Measurements from ENCODE around the gene MRPS15. TPM values are rescaled to one million over a fixed set of nuclear protein-coding genes. Genes with fewer than 3 reads are reported as not detected.

Gene MRPS15
- total and polyA plus RNA-seq, 4 donors: 30.7 to 248 (median 94.2) TPM

GRCh38 chr1:36450270-36450918 lies 13.8 kb downstream of the MRPS15 start, which contains the start of gene OSCP1:
Gene OSCP1, minus strand, starts transcription at chr1:36450451. Its CDS starts 82 bp downstream, at chr1:36450369.
- H3K36me3 ChIP-seq (ENCODE audit: control insufficient read depth in 4 of 4, insufficient read depth in 4 of 4, low read length in 4 of 4): peaks cover 0 to 8% (median 6%) of the 10 kb centered on the region in 4 donors
- ATAC-seq (ENCODE audit: insufficient read depth, low FRiP score) (peak; percentile 99), DNase-seq (peak; percentile 97 to 99 (median 97))
- 1% methylated on average over 47 to 48 of the region's 48 CpGs for WGBS, 2 donors
- peaks cover 0 to 3% (median 2%) of the 10 kb centered on the region in 5 donors for H3K4me1 ChIP-seq (ENCODE audit: control insufficient read depth in 5 of 5, insufficient read depth in 5 of 5, low read length in 5 of 5)
- peak within 1 kb of the TSS; percentile 96 to 99 for H3K27ac ChIP-seq (ENCODE audit: low read depth in 1 of 2, low read length in 1 of 2)
- H3K27me3 ChIP-seq (ENCODE audit: control insufficient read depth in 3 of 3, insufficient read depth in 3 of 3, low read length in 2 of 3): no peaks in the 10 kb centered on the region
- peaks cover 0 to under 1% (median 0%) of the 10 kb centered on the region in 4 donors for H3K9me3 ChIP-seq (ENCODE audit: control insufficient read depth in 4 of 4, insufficient read depth in 3 of 4, low read length in 3 of 4)
- peak within 1 kb of the TSS; percentile 91 to 98 for H3K9ac ChIP-seq (ENCODE audit: insufficient read depth in 1 of 2, low read length in 2 of 2)
- H3K4me3 ChIP-seq: peak within 1 kb of the TSS; percentile 49
- no peak for TF ChIP-seq CTCF (IDR thresholded peaks at IDR 0.05; ENCODE audit: control extremely low read depth, extremely low read depth)

GRCh38 chr1:36448530-36449056 lies 15.6 kb downstream of the MRPS15 start:
- no peak for DNase-seq
- Histone ChIP-seq H3K4me1 (ENCODE audit: control insufficient read depth in 5 of 5, insufficient read depth in 5 of 5, low read length in 5 of 5) (peaks cover 0 to 3% (median 2%) of the 10 kb centered on the region in 5 donors), H3K27ac (ENCODE audit: low read depth in 1 of 2, low read length in 1 of 2) (no peak overlapping the region), H3K27me3 (ENCODE audit: control insufficient read depth in 3 of 3, insufficient read depth in 3 of 3, low read length in 2 of 3) (no peaks in the 10 kb centered on the region), H3K9ac (ENCODE audit: insufficient read depth in 1 of 2, low read length in 2 of 2) (no peak overlapping the region), H3K9me3 (ENCODE audit: control insufficient read depth in 4 of 4, insufficient read depth in 3 of 4, low read length in 3 of 4) (no peaks in the 10 kb centered on the region), H3K4me3 (no peak overlapping the region), H3K36me3 (ENCODE audit: control insufficient read depth in 4 of 4, insufficient read depth in 4 of 4, low read length in 4 of 4) (no peaks in the 10 kb centered on the region)
- ATAC-seq (ENCODE audit: insufficient read depth, low FRiP score): no peak
- 58 to 88% methylated on average over 4 of the region's 4 CpGs for WGBS, 2 donors
- TF ChIP-seq CTCF (IDR thresholded peaks at IDR 0.05; ENCODE audit: control extremely low read depth, extremely low read depth): no peak

- TF ChIP-seq CTCF (IDR thresholded peaks at IDR 0.05; ENCODE audit: control extremely low read depth, extremely low read depth): no peak
- H3K27ac ChIP-seq (ENCODE audit: low read depth in 1 of 2, low read length in 1 of 2): no peak overlapping the region
- DNase-seq (no peak), ATAC-seq (ENCODE audit: insufficient read depth, low FRiP score) (no peak)
- H3K27me3 ChIP-seq (ENCODE audit: control insufficient read depth in 3 of 3, insufficient read depth in 3 of 3, low read length in 2 of 3): no peaks in the 10 kb centered on the region
- peaks cover 0 to 3% (median 2%) of the 10 kb centered on the region in 5 donors for H3K4me1 ChIP-seq (ENCODE audit: control insufficient read depth in 5 of 5, insufficient read depth in 5 of 5, low read length in 5 of 5)
- H3K4me3 ChIP-seq: no peak overlapping the region
- H3K9me3 ChIP-seq (ENCODE audit: control insufficient read depth in 4 of 4, insufficient read depth in 3 of 4, low read length in 3 of 4): no peaks in the 10 kb centered on the region
- H3K9ac ChIP-seq (ENCODE audit: insufficient read depth in 1 of 2, low read length in 2 of 2): no peak overlapping the region
- H3K36me3 ChIP-seq (ENCODE audit: control insufficient read depth in 4 of 4, insufficient read depth in 4 of 4, low read length in 4 of 4): peaks cover 0 to 4% (median 0%) of the 10 kb centered on the region in 4 donors
Measured at GRCh38 chr1:36447450-36447849, 16.7 kb downstream of the MRPS15 start.

All from lung (tissue), 12 donors.